ENCODE results near the gene DCTPP1.
"Not testable (repeated sequence)": the region's sequence is repeated elsewhere in the genome, so short reads cannot be mapped to it uniquely, and the experiment has no call there.

The DCTPP1 gene

GRCh38 chr16:30457256-30457655 is 27.4 kb upstream of the DCTPP1 start:
- Histone ChIP-seq H3K36me3 (ENCODE audit: control insufficient read depth, insufficient read depth, low read length) (no peaks in the 10 kb centered on the region), H3K56ac (ENCODE audit: low read length) (no peak overlapping the region), H2BK15ac (replicated peaks; ENCODE audit: low read depth) (no peak overlapping the region), H2BK5ac (ENCODE audit: low read length) (no peak overlapping the region), H3K4me2 (ENCODE audit: low read length) (no peak overlapping the region), H3K79me1 (ENCODE audit: low read length) (no peaks in the 10 kb centered on the region), H3K79me2 (ENCODE audit: control insufficient read depth, insufficient read depth, low read length) (no peaks in the 10 kb centered on the region), H3K27ac (ENCODE audit: low read depth, low read length) (no peak overlapping the region), H3K4me3 (ENCODE audit: low read length) (no peak overlapping the region), H3K4me1 (ENCODE audit: control insufficient read depth, low read depth, low read length) (no peaks in the 10 kb centered on the region), H2BK120ac (ENCODE audit: low read depth, low read length) (no peak overlapping the region), H3K23ac (ENCODE audit: low read length) (no peak overlapping the region), H3K4ac (ENCODE audit: low read depth, low read length) (no peak overlapping the region), H4K8ac (ENCODE audit: low read depth, low read length) (no peak overlapping the region), H4K5ac (ENCODE audit: low read length) (no peak overlapping the region), H3K9ac (ENCODE audit: low read length) (no peak overlapping the region), H3K18ac (ENCODE audit: low read length) (no peak overlapping the region), H2AK5ac (ENCODE audit: low read length) (no peak overlapping the region), H3K27me3 (ENCODE audit: insufficient read depth, low read length, poor library complexity) (no peaks in the 10 kb centered on the region)
- WGBS (ENCODE audit: extremely low coverage, insufficient coverage, low lambda C conversion rate): no CpG with 5 or more reads among the region's 1 CpG
- DNase-seq: no peak

GRCh38 chr16:30456302-30456701 is 26.5 kb upstream of the DCTPP1 start:
- H3K23ac ChIP-seq (ENCODE audit: low read length): no peak overlapping the region
- no peak overlapping the region for H3K4me3 ChIP-seq (ENCODE audit: low read length)
- H2AK5ac ChIP-seq (ENCODE audit: low read length): no peak overlapping the region
- H3K4me2 ChIP-seq (ENCODE audit: low read length): no peak overlapping the region
- H3K18ac ChIP-seq (ENCODE audit: low read length): no peak overlapping the region
- no peaks in the 10 kb centered on the region for H3K79me1 ChIP-seq (ENCODE audit: low read length)
- no peaks in the 10 kb centered on the region for H3K27me3 ChIP-seq (ENCODE audit: insufficient read depth, low read length, poor library complexity)
- no peaks in the 10 kb centered on the region for H3K36me3 ChIP-seq (ENCODE audit: control insufficient read depth, insufficient read depth, low read length)
- no CpG with 5 or more reads among the region's 1 CpG for WGBS (ENCODE audit: extremely low coverage, insufficient coverage, low lambda C conversion rate)
- H3K4me1 ChIP-seq (ENCODE audit: control insufficient read depth, low read depth, low read length): no peaks in the 10 kb centered on the region
- H3K4ac ChIP-seq (ENCODE audit: low read depth, low read length): no peak overlapping the region
- no peak for DNase-seq
- no peak overlapping the region for H3K56ac ChIP-seq (ENCODE audit: low read length)
- H2BK5ac ChIP-seq (ENCODE audit: low read length): no peak overlapping the region
- no peak overlapping the region for H2BK15ac ChIP-seq (replicated peaks; ENCODE audit: low read depth)
- no peak overlapping the region for H2BK120ac ChIP-seq (ENCODE audit: low read depth, low read length)
- H3K79me2 ChIP-seq (ENCODE audit: control insufficient read depth, insufficient read depth, low read length): no peaks in the 10 kb centered on the region
- H3K9ac ChIP-seq (ENCODE audit: low read length): no peak overlapping the region
- H4K5ac ChIP-seq (ENCODE audit: low read length): no peak overlapping the region
- H3K27ac ChIP-seq (ENCODE audit: low read depth, low read length): no peak overlapping the region
- no peak overlapping the region for H4K8ac ChIP-seq (ENCODE audit: low read depth, low read length)

DNA sequence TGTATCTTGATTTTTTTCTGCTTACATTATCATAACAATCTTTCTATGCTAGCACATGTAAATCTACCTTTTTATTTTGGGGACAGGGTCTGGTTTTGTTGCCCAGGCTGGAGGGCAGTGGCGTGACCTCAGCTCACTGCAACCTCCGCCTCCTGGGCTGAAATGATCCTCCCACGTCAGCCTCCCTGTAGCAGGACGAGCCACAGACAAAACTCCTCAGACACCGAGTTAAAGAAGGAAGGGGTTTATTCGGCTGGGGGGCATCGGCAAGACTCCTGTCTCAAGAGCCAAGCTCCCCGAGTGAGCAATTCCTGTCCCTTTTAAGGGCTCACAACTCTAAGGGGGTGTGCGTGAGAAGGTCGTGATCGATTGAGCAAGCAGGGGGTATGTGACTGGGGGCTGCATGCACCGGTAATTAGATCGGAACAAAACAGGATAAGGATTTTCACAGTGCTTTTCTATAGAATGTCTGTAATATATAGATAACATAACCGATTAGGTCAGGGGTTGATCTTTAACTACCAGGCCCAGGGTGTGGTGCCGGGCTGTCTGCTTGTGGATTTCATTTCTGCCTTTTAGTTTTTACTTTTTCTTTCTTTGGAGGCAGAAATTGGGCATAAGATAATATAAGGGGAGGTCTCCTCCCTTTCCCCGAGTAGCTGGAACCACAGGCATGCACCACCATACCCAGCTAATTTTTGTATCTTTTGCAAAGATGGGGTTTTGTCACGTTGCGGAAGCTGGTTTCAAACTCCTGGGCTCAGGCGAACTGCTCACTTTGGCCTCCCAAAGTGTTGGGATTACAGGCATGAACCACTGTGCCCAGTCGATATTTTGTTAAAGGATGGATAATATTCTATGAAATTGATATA is 23.1 kb upstream of the DCTPP1 start:
- H3K79me2 ChIP-seq (ENCODE audit: control insufficient read depth, insufficient read depth, low read length); H3K18ac ChIP-seq (ENCODE audit: low read length); H2AK5ac ChIP-seq (ENCODE audit: low read length); H3K27ac ChIP-seq (ENCODE audit: low read depth, low read length); H3K56ac ChIP-seq (ENCODE audit: low read length); H2BK5ac ChIP-seq (ENCODE audit: low read length); H2BK120ac ChIP-seq (ENCODE audit: low read depth, low read length); H3K79me1 ChIP-seq (ENCODE audit: low read length); DNase-seq; H3K36me3 ChIP-seq (ENCODE audit: control insufficient read depth, insufficient read depth, low read length); H3K9ac ChIP-seq (ENCODE audit: low read length); H4K5ac ChIP-seq (ENCODE audit: low read length); H2BK15ac ChIP-seq (replicated peaks; ENCODE audit: low read depth); H3K27me3 ChIP-seq (ENCODE audit: insufficient read depth, low read length, poor library complexity); H3K4me3 ChIP-seq (ENCODE audit: low read length); H3K4ac ChIP-seq (ENCODE audit: low read depth, low read length); H3K4me2 ChIP-seq (ENCODE audit: low read length); H3K4me1 ChIP-seq (ENCODE audit: control insufficient read depth, low read depth, low read length); H4K8ac ChIP-seq (ENCODE audit: low read depth, low read length); H3K23ac ChIP-seq (ENCODE audit: low read length): not testable (repeated sequence)
- WGBS (ENCODE audit: extremely low coverage, insufficient coverage, low lambda C conversion rate): no CpG with 5 or more reads among the region's 20 CpGs

DNA sequence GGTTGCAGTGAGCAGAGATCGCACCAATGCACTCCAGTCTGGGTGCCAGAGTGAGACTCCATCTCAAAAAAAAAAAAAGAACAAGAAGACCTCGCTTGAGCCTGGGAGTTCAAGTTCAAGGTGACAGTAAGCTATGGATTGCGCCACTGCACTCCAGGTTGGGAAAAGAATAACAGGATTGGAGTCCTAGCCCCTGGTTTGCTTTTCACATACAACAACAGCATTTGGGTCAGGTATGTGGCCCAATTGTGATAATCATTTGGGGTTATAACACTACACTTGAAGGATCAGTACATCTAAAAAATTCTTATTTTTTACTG is 19.2 kb upstream of the DCTPP1 start:
- Histone ChIP-seq H3K79me2 (ENCODE audit: control insufficient read depth, insufficient read depth, low read length) (peaks cover 2% of the 10 kb centered on the region), H3K36me3 (ENCODE audit: control insufficient read depth, insufficient read depth, low read length) (no peaks in the 10 kb centered on the region), H3K4me3 (ENCODE audit: low read length) (no peak overlapping the region), H3K56ac (ENCODE audit: low read length) (no peak overlapping the region), H3K27me3 (ENCODE audit: insufficient read depth, low read length, poor library complexity) (no peaks in the 10 kb centered on the region), H3K4me2 (ENCODE audit: low read length) (no peak overlapping the region), H2BK5ac (ENCODE audit: low read length) (no peak overlapping the region), H3K27ac (ENCODE audit: low read depth, low read length) (no peak overlapping the region), H3K4ac (ENCODE audit: low read depth, low read length) (no peak overlapping the region), H3K79me1 (ENCODE audit: low read length) (peaks cover 4% of the 10 kb centered on the region), H3K18ac (ENCODE audit: low read length) (no peak overlapping the region), H3K9ac (ENCODE audit: low read length) (no peak overlapping the region), H4K5ac (ENCODE audit: low read length) (no peak overlapping the region), H3K23ac (ENCODE audit: low read length) (no peak overlapping the region), H2BK120ac (ENCODE audit: low read depth, low read length) (no peak overlapping the region), H2AK5ac (ENCODE audit: low read length) (no peak overlapping the region), H2BK15ac (replicated peaks; ENCODE audit: low read depth) (no peak overlapping the region), H3K4me1 (ENCODE audit: control insufficient read depth, low read depth, low read length) (no peaks in the 10 kb centered on the region), H4K8ac (ENCODE audit: low read depth, low read length) (no peak overlapping the region)
- WGBS (ENCODE audit: extremely low coverage, insufficient coverage, low lambda C conversion rate): no CpG with 5 or more reads among the region's 3 CpGs
- no peak for DNase-seq

- no peak overlapping the region for H3K18ac ChIP-seq (ENCODE audit: low read length)
- H2BK5ac ChIP-seq (ENCODE audit: low read length): no peak overlapping the region
- WGBS (ENCODE audit: extremely low coverage, insufficient coverage, low lambda C conversion rate): no CpG with 5 or more reads among the region's 12 CpGs
- no peak overlapping the region for H2BK15ac ChIP-seq (replicated peaks; ENCODE audit: low read depth)
- no peak overlapping the region for H2AK5ac ChIP-seq (ENCODE audit: low read length)
- H4K8ac ChIP-seq (ENCODE audit: low read depth, low read length): no peak overlapping the region
- H3K23ac ChIP-seq (ENCODE audit: low read length): no peak overlapping the region
- H3K79me1 ChIP-seq (ENCODE audit: low read length): peaks cover 4% of the 10 kb centered on the region
- H3K4me1 ChIP-seq (ENCODE audit: control insufficient read depth, low read depth, low read length): no peaks in the 10 kb centered on the region
- H3K27me3 ChIP-seq (ENCODE audit: insufficient read depth, low read length, poor library complexity): no peaks in the 10 kb centered on the region
- no peak overlapping the region for H3K4ac ChIP-seq (ENCODE audit: low read depth, low read length)
- H3K4me2 ChIP-seq (ENCODE audit: low read length): no peak overlapping the region
- no peaks in the 10 kb centered on the region for H3K36me3 ChIP-seq (ENCODE audit: control insufficient read depth, insufficient read depth, low read length)
- peaks cover 2% of the 10 kb centered on the region for H3K79me2 ChIP-seq (ENCODE audit: control insufficient read depth, insufficient read depth, low read length)
- no peak overlapping the region for H3K27ac ChIP-seq (ENCODE audit: low read depth, low read length)
- no peak overlapping the region for H3K9ac ChIP-seq (ENCODE audit: low read length)
- DNase-seq: no peak
- H3K56ac ChIP-seq (ENCODE audit: low read length): no peak overlapping the region
- H2BK120ac ChIP-seq (ENCODE audit: low read depth, low read length): no peak overlapping the region
- no peak overlapping the region for H4K5ac ChIP-seq (ENCODE audit: low read length)
- no peak overlapping the region for H3K4me3 ChIP-seq (ENCODE audit: low read length)
These were observed 17.8 kb upstream of the DCTPP1 start for GRCh38 chr16:30447512-30448226.
